Body of pancreas (tissue), 4 donors: ENCODE measurements around the gene GUCA2B. TPM values are rescaled to one million over a fixed set of nuclear protein-coding genes. Genes with fewer than 3 reads are reported as not detected.

Experiments used
- ATAC-seq: fragments of 150-250 bp; one replicate; pipeline ENCODE4 v1.9.1; 2016
- DNase-seq, 4 donors: peaks; one replicate each; pipeline ENCODE4 v3.0.0-alpha.2; 2019
- H3K27ac ChIP-seq, 4 donors: fragments of 200-600 bp; sonication (generic); 1 replicate in 3 of 4; 2 replicates in 1 of 4; pipeline versions ENCODE4 v1.5.1 to v1.6.1; 2016 to 2019; ENCODE audit warnings: mild to moderate bottlenecking in 1 of 4, mixed read lengths in 1 of 4, moderate library complexity in 1 of 4
- H3K27me3 ChIP-seq, 2 donors: fragments of 200-600 bp; sonication (generic); one replicate each; pipeline ENCODE4 v1.6.0; 2016; ENCODE audit warnings: mild to moderate bottlenecking in 1 of 2
- H3K36me3 ChIP-seq, 2 donors: fragments of 200-600 bp; sonication (generic); replicated peaks in 1 of 2; 2 replicates each; pipeline ENCODE4 v1.5.1; 2016; ENCODE audit warnings: low read depth in 2 of 2; ENCODE audit not compliant: insufficient read depth in 1 of 2
- H3K4me1 ChIP-seq: fragments of 200-600 bp; sonication (generic); one replicate; pipeline ENCODE4 v1.6.0; 2016
- H3K4me3 ChIP-seq, 2 donors: fragments of 200-600 bp; sonication (generic); 1 replicate in 1 of 2; 2 replicates in 1 of 2; pipeline ENCODE4 v1.5.1; 2016 to 2019
- H3K9me3 ChIP-seq, 3 donors: fragments of 200-600 bp; sonication (generic); 1 replicate in 2 of 3; 2 replicates in 1 of 3; pipeline ENCODE4 v1.5.1; 2016
- CTCF ChIP-seq, 7 experiments: fragments of 450-650 bp in 4 of 7; fragments of 200-600 bp in 3 of 7; sonication (generic) in 3 of 7; IDR thresholded peaks; one replicate each; pipeline ENCODE4 v1.5.1; 2016 to 2019; ENCODE audit warnings: antibody characterized with exemption in 7 of 7
- POLR2A ChIP-seq, 3 donors: fragments of 450-650 bp; IDR thresholded peaks; one replicate each; pipeline ENCODE4 v1.6.1; 2016; ENCODE audit warnings: antibody characterized with exemption in 3 of 3, mild to moderate bottlenecking in 2 of 3
- WGBS, 2 donors: methylation state at CpG; one replicate each; pipeline ENCODE4 v1.1.5; 2017; 5-methylcytosine and 5-hydroxymethylcytosine counted together
- intact Hi-C: fragments of 100-400 bp; cut with DNase I; formaldehyde crosslinking; loops from one replicate; pipeline ENCODE4 v1.15.1; 2023
- total RNA-seq, 2 donors: library from RNA; depleted of rRNA; stranded (reverse); fragments of >200 nt; gene quantifications; one replicate each; pipeline ENCODE4 v1.1.0, GENCODE V29; 2016

The GUCA2B gene
- total RNA-seq, 2 donors from 2014 or later, result not detected

GRCh38 chr1:42168763-42169162 lies 15.6 kb downstream of the GUCA2B start:
- no peaks in the 10 kb centered on the region for H3K36me3 ChIP-seq
- TF ChIP-seq POLR2A (IDR thresholded peaks at IDR 0.05), result no peak
- TF ChIP-seq CTCF (IDR thresholded peaks at IDR 0.05), result no peak
- no peaks in the 10 kb centered on the region for H3K27me3 ChIP-seq
- ATAC-seq, result no peak
- no peak overlapping the region for H3K27ac ChIP-seq
- H3K4me3 ChIP-seq, result no peak overlapping the region
- WGBS, 2 donors, result 89 to 100% methylated on average over 2 to 3 of the region's 3 CpGs
- DNase-seq, result no peak
- intact Hi-C loops, result no loop called here
- no peaks in the 10 kb centered on the region for H3K9me3 ChIP-seq
- peaks cover 55% of the 10 kb centered on the region for H3K4me1 ChIP-seq

- Histone ChIP-seq H3K4me3 (no peak overlapping the region), H3K9me3 (no peaks in the 10 kb centered on the region), H3K36me3 (no peaks in the 10 kb centered on the region), H3K27me3 (no peaks in the 10 kb centered on the region), H3K27ac (no peak overlapping the region), H3K4me1 (peaks cover 37% of the 10 kb centered on the region)
- DNase-seq (peak in 1 of 4 donors; percentile 13), ATAC-seq (no peak)
- intact Hi-C loops, result no loop called here
- WGBS, 2 donors, result 58 to 68% methylated on average over 16 to 17 of the region's 17 CpGs
- TF ChIP-seq POLR2A (IDR thresholded peaks at IDR 0.05) (no peak), CTCF (IDR thresholded peaks at IDR 0.05) (no peak)
Measured at GRCh38 chr1:42170779-42171621, 17.8 kb downstream of the GUCA2B start.

- no peak for ATAC-seq
- Histone ChIP-seq H3K27me3 (no peaks in the 10 kb centered on the region), H3K36me3 (no peaks in the 10 kb centered on the region), H3K4me1 (peaks cover 33% of the 10 kb centered on the region), H3K4me3 (no peak overlapping the region), H3K27ac (peak overlapping the region in 3 of 4 donors; percentile 48 to 61 (median 60)), H3K9me3 (no peaks in the 10 kb centered on the region)
- TF ChIP-seq POLR2A (IDR thresholded peaks at IDR 0.05) (no peak), CTCF (IDR thresholded peaks at IDR 0.05) (no peak)
- 43 to 62% methylated on average over 5 to 6 of the region's 6 CpGs for WGBS, 2 donors
- no peak for DNase-seq
- intact Hi-C loops, result no loop called here
Measured at GRCh38 chr1:42171679-42172266, 18.6 kb downstream of the GUCA2B start.

GRCh38 chr1:42172381-42173133 lies 19.3 kb downstream of the GUCA2B start:
- ATAC-seq, result peak; percentile 70
- H3K4me1 ChIP-seq, result peaks cover 35% of the 10 kb centered on the region
- H3K9me3 ChIP-seq, result no peaks in the 10 kb centered on the region
- intact Hi-C loops, result no loop called here
- peak overlapping the region; percentile 33 to 61 (median 54) for H3K27ac ChIP-seq
- TF ChIP-seq POLR2A (IDR thresholded peaks at IDR 0.05) (no peak), CTCF (IDR thresholded peaks at IDR 0.05) (peak in 1 of 7 experiments; percentile 6)
- 0 to 21% methylated on average over 3 to 15 of the region's 15 CpGs for WGBS, 2 donors
- H3K27me3 ChIP-seq, result no peaks in the 10 kb centered on the region
- no peak overlapping the region for H3K4me3 ChIP-seq
- DNase-seq, result peak; percentile 42 to 62 (median 58)
- no peaks in the 10 kb centered on the region for H3K36me3 ChIP-seq
